HG03108 (cell line): ENCODE measurements around the gene HJV.
"Not testable (repeated sequence)": the region's sequence is repeated elsewhere in the genome, so short reads cannot be mapped to it uniquely, and the experiment has no call there.

Experiments used
- ATAC-seq: cut with Tn5 transposase; IDR thresholded peaks from one replicate; pipeline ENCODE4 v1.9.1; 2021; ENCODE audit warnings: moderate library complexity; ENCODE audit not compliant: unreplicated experiment

The HJV gene, protein sequence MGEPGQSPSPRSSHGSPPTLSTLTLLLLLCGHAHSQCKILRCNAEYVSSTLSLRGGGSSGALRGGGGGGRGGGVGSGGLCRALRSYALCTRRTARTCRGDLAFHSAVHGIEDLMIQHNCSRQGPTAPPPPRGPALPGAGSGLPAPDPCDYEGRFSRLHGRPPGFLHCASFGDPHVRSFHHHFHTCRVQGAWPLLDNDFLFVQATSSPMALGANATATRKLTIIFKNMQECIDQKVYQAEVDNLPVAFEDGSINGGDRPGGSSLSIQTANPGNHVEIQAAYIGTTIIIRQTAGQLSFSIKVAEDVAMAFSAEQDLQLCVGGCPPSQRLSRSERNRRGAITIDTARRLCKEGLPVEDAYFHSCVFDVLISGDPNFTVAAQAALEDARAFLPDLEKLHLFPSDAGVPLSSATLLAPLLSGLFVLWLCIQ

DNA sequence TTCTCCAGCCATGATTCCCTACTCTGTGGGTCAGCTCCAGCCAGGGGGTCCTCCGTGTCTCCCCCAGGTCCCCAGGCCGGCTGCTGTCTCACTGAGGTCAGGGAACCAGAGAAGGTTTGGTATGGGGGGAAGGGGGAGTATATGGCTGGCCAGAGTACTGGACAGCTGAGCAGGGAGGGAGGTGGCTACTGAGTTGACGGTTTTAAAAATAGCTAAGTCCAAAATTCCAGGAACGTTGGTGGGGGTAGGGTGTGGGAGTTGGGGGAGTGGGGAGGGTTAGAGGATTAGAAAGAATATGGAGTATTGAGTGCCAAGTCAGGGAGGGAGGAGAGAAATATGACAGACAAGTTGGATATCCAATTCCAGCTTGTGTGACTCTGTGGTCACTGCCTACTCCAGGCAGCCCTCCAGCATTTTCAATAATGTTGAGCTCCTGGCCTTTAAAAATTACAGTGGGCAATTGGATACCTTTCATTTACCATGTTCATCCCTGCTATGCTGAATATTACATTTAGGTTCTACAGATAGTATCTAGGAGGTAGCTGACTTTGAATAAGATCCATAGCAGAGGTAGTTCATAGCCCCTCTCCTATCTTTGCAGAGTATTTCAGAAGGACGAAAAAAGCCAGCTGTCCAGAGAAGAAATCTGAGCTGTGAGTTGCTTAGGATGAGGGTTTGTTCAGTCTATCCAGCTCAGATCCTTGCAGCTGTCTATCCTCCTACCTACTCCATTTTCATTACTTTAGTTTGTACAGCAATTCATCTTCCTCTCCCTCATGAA lies at the start of gene HJV:
Gene HJV (minus strand): TSS at position 114 of the 781 bp plus-strand sequence. CDS start 1,504 bp downstream, outside the sequence.
- no peak for ATAC-seq

DNA sequence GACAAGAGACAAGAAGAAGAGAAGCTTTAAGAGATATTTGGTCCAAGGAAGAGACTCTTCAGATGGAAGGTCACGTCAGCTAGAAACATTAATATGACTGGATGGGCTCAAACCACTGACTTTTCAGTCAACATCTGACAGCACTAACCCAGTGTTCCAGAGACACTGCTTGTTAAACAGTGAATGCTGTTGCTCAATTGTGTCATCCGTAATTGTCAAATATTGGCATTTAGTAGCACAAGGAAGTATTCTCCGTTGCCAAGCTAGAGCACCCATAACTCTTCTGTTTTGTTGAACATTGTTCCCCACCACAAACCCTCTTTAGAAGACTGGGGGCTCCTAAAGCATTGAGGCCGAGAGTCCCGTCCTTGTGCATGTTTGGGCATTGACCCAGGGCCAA lies 37.6 kb upstream of the HJV start:
- not testable (repeated sequence) for ATAC-seq

GRCh38 chr1:146051852-146052676 lies 30.5 kb upstream of the HJV start:
- ATAC-seq = not testable (repeated sequence)

DNA sequence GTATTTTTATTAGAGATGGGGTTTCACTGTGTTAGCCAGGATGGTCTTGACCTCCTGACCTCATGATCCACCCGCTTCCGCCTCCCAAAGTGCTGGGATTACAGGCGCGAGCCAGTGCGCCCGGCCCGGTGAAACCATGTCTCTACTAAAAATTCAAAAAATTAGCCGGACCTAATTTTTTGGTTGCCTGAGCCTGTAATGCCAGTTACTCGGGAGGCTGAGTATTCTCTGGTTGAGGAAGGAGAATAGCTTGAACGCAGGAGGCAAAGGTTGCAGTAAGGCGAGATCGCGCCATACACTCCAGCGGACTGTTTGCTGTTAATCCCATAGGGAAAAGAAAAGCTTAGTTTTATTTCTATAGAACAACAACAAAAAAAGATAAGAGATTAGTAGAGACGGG lies 29.9 kb upstream of the HJV start:
- no peak for ATAC-seq

DNA sequence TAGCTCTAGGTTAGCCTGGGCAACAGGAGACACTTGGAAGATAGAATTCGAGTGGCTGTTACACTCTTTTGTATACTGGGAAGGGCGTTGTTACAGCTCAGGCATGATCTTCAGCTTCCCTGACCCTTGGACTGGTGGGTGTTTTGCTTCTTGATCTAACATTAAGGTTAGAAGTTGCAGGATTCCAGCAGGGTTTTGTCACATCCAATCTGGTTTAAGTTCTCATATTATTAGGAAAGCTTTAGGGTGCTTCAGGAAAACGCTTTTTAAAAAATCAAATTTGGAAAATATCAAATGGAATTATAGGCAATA lies 29.1 kb upstream of the HJV start:
- not testable (repeated sequence) for ATAC-seq

DNA sequence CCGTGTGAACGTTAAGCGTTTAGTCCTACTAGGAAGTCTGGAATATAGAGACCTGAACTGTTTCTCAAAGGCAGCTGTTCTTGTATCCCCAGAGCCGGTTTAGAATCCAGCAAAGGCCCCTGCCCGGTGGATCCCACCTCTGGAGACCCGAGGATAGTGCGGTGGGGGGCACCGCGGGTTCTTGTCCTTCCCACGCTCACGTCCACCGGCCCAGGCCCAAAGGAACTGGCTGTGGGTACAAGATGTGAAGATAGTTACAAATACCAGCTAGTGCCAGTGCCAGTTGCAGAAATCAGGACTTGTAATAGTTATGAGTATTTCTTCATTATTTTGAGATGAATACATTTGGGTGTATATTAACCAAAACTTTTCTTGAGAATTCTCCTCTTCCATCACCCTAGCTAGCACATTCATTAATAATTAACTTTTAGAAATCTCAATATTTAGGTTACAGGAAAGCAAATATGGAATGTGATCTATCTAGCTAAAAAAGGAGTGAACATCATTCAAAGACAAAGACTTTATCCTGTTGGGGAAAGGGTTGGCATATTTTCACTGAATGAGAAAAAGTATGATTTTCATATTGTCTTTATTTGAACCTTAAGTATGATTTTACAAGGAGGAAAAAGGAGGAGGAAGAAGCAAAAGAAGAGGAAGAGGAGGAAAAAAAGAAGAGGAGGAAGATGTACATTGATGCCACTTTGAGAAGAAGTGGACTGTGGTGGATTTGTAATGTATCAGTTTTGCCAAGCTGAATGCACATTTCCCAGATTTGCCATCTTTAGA lies 28.5 kb upstream of the HJV start:
- ATAC-seq = not testable (repeated sequence)

- ATAC-seq = no peak
Observed at GRCh38 chr1:146049436-146049835, 27.9 kb upstream of the HJV start.

- ATAC-seq = not testable (repeated sequence)
Observed at GRCh38 chr1:146048514-146049115, 27.1 kb upstream of the HJV start.

GRCh38 chr1:146046664-146047063 lies 25.1 kb upstream of the HJV start:
- no peak for ATAC-seq

- no peak for ATAC-seq
Observed at GRCh38 chr1:146039844-146040194, 18.3 kb upstream of the HJV start.

GRCh38 chr1:146036965-146037646 lies 15.6 kb upstream of the HJV start:
- no peak for ATAC-seq

DNA sequence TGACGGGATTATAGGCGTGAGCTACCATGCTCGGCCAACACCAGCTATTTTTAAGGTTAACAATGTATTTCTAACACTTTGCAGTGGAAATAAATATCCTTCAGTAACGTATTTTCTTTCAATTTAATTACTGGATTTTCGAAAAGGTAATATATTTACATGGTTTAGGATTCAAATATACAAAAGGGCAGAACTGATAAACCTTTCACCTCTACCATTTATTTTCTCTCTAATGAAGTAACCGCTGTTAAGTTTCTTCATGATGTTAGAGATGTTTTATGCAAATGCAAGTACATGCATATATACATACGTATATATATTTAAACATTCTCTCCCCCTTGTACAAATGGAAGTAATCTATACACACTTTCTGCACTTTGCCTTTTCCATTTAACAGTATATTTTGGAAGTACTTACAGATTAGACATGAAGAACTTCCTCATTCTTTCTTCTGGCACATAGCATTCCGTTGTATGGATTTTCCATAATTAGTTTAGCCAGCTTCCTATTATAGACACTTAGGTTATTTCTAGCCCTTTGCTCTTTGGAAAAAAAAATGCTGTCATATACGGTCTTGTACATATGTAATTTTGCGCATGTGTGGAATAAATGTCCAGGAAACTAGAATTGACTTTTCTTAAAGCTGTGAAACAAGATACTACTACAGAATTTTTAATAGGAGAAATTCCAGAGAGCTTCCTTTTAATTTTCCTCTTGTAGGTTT lies 14.9 kb upstream of the HJV start:
- no peak for ATAC-seq

DNA sequence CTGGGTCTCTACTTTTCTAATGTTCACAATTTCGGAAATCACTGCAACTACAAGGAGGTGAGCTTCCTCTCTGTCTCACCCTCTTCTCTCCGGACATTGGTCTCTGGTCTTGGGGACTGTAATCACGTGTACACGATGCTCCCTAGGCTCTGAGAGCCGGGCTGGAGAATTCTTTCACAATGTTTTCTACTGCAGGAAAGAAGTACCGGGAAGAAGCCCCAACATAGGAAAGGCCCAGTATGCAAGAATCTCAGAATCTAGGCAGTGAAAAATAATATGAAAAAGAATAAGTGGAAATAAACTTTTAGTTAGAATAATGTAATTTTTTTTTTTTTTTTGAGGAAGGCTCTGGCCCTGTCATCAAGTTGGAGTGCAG lies 13.5 kb upstream of the HJV start:
- no peak for ATAC-seq

DNA sequence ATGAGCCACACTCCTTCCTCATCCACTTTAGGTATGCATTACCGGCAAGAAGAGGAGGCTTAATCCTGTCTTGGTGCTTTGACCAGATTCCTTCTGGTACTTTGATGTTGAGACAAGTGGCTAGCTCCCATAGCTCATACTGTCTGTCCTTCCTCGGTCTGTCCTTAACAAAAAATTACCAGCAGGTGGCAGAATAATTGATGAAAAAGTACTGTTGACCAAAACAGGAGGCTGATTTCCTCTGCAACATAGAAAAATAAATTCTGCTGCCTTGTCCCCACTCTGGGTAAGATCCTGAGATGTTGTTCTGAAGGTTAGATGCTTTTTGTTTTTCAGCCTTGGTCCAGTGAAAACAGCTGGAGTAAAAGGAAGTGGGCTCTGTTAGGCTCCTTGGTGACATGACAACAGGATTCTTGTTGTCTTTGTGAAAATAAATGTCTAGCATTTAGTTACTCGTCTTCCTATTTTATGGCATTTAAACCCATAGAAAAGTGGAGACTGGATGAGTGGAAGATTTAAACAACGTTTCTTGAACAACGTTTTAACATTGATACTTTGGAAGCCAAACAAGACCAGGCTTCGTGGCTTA lies 11.2 kb upstream of the HJV start:
- ATAC-seq = no peak

DNA sequence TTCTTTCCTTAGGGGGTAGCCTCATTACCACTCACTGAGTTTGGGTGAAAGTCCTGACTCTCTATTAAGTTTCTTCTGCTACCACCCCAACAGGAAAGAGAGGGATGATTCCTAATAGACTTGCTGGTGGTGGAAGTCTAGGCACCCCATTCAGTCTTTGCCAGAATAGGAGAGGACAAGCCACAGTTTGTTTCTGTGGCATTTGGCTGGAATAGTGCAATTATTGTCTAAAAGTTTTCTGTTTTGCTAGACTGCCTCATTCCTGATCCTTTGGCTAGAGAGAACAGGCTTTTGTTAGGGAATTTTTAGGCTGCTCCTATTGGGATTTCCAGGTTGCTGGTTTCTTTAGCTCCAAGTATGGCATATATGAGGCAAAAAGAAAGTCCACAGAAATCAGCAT lies 9.9 kb upstream of the HJV start:
- ATAC-seq = no peak

GRCh38 chr1:146029117-146029516 lies 7.6 kb upstream of the HJV start:
- ATAC-seq = no peak

- not testable (repeated sequence) for ATAC-seq
Observed at GRCh38 chr1:146026650-146027049, 5.1 kb upstream of the HJV start.

DNA sequence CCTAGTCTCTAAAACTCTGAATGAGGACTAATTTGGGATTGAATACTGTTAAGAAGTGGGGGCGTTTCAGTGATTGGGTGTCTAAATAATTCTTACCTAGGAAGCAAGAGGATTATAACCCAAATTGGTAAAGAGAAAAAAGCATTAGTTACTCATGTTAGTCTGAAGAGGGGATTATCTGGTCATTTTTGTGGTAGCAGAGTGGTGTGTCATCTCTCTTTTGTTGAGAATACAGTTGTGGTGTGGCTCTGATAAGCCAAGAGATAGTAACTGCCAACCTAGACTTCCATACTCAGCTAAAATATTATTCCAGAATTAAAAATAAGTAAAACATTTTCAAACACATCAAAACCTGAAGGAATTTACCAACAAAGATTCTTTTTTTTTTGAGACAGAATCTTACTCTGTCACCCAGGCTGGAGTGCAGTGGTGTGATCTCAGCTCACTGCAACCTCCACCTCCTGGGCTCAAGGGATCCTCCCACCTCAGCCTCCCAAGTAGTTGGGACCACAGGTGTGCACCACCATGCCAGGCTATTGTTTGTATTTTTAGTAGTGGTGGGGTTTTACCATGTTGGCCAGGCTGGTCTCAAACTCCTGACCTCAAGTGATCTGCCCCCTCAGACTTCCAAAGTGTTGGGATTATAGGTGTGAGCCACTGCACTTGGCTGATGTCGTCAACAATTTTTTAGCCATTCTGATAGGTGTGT lies 4.4 kb upstream of the HJV start:
- not testable (repeated sequence) for ATAC-seq
